Adrenal gland (tissue), 5 donors: ENCODE measurements around the gene PRMT6.

Experiments
- POLR2A ChIP-seq, 2 donors: fragments of 450-650 bp; IDR thresholded peaks; one replicate each; pipeline ENCODE4 v1.6.1; 2017; ENCODE audit warnings: antibody characterized with exemption in 2 of 2, mild to moderate bottlenecking in 2 of 2, moderate library complexity in 1 of 2
- TF ChIP-seq, protein P1 (sequence below), 6 experiments: fragments of 450-650 bp in 4 of 6; fragments of 200-600 bp in 2 of 6; sonication (generic) in 1 of 6; IDR thresholded peaks; 1 replicate in 5 of 6; 2 replicates in 1 of 6; pipeline versions ENCODE4 v1.5.1 to v1.8.0; 2016 to 2021; ENCODE audit warnings: antibody characterized with exemption in 6 of 6, mild to moderate bottlenecking in 2 of 6, moderate library complexity in 1 of 6
- donor health status: DM: no; HTN: no; CAD: no.

DNA sequence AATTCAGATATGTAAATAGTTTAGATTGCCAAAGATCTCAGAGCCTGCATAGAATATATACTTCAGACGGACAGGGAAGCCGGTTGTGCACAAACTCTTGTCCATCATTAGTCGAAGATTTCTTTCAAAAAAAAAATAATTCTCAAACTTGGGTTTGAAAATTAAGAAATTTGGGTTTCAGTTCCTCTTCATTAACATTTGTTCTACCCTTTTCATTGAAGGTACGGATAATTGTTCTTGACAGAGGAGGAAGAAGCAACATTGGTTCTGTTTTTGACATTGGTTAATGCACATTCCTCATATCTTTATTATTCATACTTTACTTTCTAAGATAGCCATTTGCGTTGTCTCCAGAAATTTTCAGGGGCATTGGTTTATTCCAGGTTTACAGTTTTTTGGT is 38.0 kb upstream of the PRMT6 start:
- TF ChIP-seq, protein P1, sequence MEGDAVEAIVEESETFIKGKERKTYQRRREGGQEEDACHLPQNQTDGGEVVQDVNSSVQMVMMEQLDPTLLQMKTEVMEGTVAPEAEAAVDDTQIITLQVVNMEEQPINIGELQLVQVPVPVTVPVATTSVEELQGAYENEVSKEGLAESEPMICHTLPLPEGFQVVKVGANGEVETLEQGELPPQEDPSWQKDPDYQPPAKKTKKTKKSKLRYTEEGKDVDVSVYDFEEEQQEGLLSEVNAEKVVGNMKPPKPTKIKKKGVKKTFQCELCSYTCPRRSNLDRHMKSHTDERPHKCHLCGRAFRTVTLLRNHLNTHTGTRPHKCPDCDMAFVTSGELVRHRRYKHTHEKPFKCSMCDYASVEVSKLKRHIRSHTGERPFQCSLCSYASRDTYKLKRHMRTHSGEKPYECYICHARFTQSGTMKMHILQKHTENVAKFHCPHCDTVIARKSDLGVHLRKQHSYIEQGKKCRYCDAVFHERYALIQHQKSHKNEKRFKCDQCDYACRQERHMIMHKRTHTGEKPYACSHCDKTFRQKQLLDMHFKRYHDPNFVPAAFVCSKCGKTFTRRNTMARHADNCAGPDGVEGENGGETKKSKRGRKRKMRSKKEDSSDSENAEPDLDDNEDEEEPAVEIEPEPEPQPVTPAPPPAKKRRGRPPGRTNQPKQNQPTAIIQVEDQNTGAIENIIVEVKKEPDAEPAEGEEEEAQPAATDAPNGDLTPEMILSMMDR (IDR thresholded peaks at IDR 0.05), result no peak
- no peak for TF ChIP-seq POLR2A (IDR thresholded peaks at IDR 0.05)
